ENCODE measurements around the gene PROSER1. TPM values are rescaled to one million over a fixed set of nuclear protein-coding genes. Genes with fewer than 3 reads are reported as not detected.

PROSER1 gene
- total RNA-seq, 1 experiment from 2014 or later = 33.5 TPM

- Histone ChIP-seq H3K79me2 (ENCODE audit: insufficient read depth, low read length) (no peaks in the 10 kb centered on the region), H3K9ac (ENCODE audit: low read length) (no peak overlapping the region), H3K27ac (ENCODE audit: low read depth, low read length) (no peak overlapping the region), H3K9me3 (ENCODE audit: control insufficient read depth in 1 of 2, insufficient read depth in 1 of 2, low read depth in 1 of 2, low read length in 2 of 2) (no peaks in the 10 kb centered on the region), H3K36me3 (ENCODE audit: control insufficient read depth in 1 of 2, insufficient read depth in 2 of 2, low read length in 2 of 2) (peaks cover 8 to 47% of the 10 kb centered on the region in 2 experiments; a peak in 3 of 4 replicates), H4K20me1 (ENCODE audit: insufficient read depth) (no peaks in the 10 kb centered on the region), H2AFZ (ENCODE audit: low read depth, low read length, poor library complexity, severe bottlenecking) (no peak overlapping the region), H3K27me3 (ENCODE audit: insufficient read depth, low read length) (no peaks in the 10 kb centered on the region), H3K4me3 (replicated peaks in 1 of 2; ENCODE audit: low read depth in 1 of 2, low read length in 2 of 2) (no peak overlapping the region), H3K4me2 (ENCODE audit: low read length) (no peak overlapping the region), H3K4me1 (ENCODE audit: control insufficient read depth in 1 of 2, insufficient read depth in 2 of 2, low read length in 2 of 2) (no peaks in the 10 kb centered on the region), H3K9me2 (ENCODE audit: insufficient read depth) (no peaks in the 10 kb centered on the region)
- CTCF ChIA-PET = interaction anchor here (1.6 kb wide), 1 partner anchor 14 kb away, joined by 3 read pairs; no protein-coding TSS in a partner anchor
- RAD21 ChIA-PET (ENCODE audit: low non-redundant PET in 1 of 2, low total read pairs in 2 of 2, uncharacterized antibody in 2 of 2, unreplicated experiment in 2 of 2) = no interaction called here
- POLR2A ChIA-PET = no interaction called here
- intact Hi-C loops (cut with micrococcal nuclease) = loop anchor here (5.0 kb wide), 1 partner anchor 144 kb away; no protein-coding TSS in a partner anchor
- DNase-seq (ENCODE audit: low read depth, low spot score) (no peak), ATAC-seq (no peak)
- BruUV-seq (replicated peaks) = no TSS peak
- TF ChIP-seq ZBTB33 (IDR thresholded peaks at IDR 0.05; ENCODE audit: extremely low read depth, insufficient replicate concordance, low read length) (no peak), SIN3A (IDR thresholded peaks at IDR 0.05; ENCODE audit: low read depth) (no peak), MAX (IDR thresholded peaks at IDR 0.05) (no peak), CEBPB (IDR thresholded peaks at IDR 0.05; ENCODE audit: low read depth) (no peak), JUND (IDR thresholded peaks at IDR 0.05) (no peak), FOSL1 (IDR thresholded peaks at IDR 0.05; ENCODE audit: low read depth) (no peak), POLR2AphosphoS5 (IDR thresholded peaks at IDR 0.05; ENCODE audit: low read depth, low read length) (no peak), ATF3 (IDR thresholded peaks at IDR 0.05) (no peak), ZFX (IDR thresholded peaks at IDR 0.05) (no peak), CBX3 (IDR thresholded peaks at IDR 0.05; ENCODE audit: low read depth) (no peak), EZH2phosphoT487 (IDR thresholded peaks at IDR 0.05; ENCODE audit: borderline replicate concordance) (no peak), ELF1 (IDR thresholded peaks at IDR 0.05; ENCODE audit: borderline replicate concordance, low read depth) (no peak), SRF (IDR thresholded peaks at IDR 0.05; ENCODE audit: low read depth) (no peak), TCF7L2 (IDR thresholded peaks at IDR 0.05; ENCODE audit: borderline replicate concordance, extremely low read depth, insufficient read depth, insufficient read length) (no peak), SP1 (IDR thresholded peaks at IDR 0.05; ENCODE audit: low read depth) (no peak), RAD21 (IDR thresholded peaks at IDR 0.05; ENCODE audit: low read depth) (no peak), YY1 (IDR thresholded peaks at IDR 0.05; ENCODE audit: extremely low read depth, insufficient replicate concordance, low read depth, low read length) (no peak)
Observed at GRCh38 chr13:39016087-39016486, 21.8 kb downstream of the PROSER1 start.
